ENCODE measurements around the gene TOX2.

TOX2 gene

GRCh38 chr20:43962530-43962929, 47.9 kb downstream of the TOX2 start:
- no peak for FAIRE-seq

GRCh38 chr20:43963233-43963632, 48.6 kb downstream of the TOX2 start:
- TF ChIP-seq POLR2AphosphoS5 (IDR thresholded peaks at IDR 0.05; ENCODE audit: low read depth, low read length) (no peak), POLR2A (IDR thresholded peaks at IDR 0.05; ENCODE audit: low read depth, low read length) (no peak)
- no peak for FAIRE-seq
- no peak for DNase-seq (ENCODE audit: insufficient read length)

More at GRCh38 chr20:43962530-43962929, 47.9 kb downstream of the TOX2 start:
- TF ChIP-seq TAF1 (IDR thresholded peaks at IDR 0.05; ENCODE audit: borderline replicate concordance, low read depth, low read length) (no peak), POLR2A (IDR thresholded peaks at IDR 0.05; ENCODE audit: low read depth, low read length) (no peak), POLR2AphosphoS5 (IDR thresholded peaks at IDR 0.05; ENCODE audit: low read depth, low read length) (no peak)
- DNase-seq (ENCODE audit: insufficient read length), result no peak

GRCh38 chr20:43963872-43964791, 49.5 kb downstream of the TOX2 start:
- DNase-seq (ENCODE audit: insufficient read length) (peak; percentile 36), FAIRE-seq (peak; percentile 85)
- TF ChIP-seq POLR2AphosphoS5 (IDR thresholded peaks at IDR 0.05; ENCODE audit: low read depth, low read length) (no peak), POLR2A (IDR thresholded peaks at IDR 0.05; ENCODE audit: low read depth, low read length) (no peak), TAF1 (IDR thresholded peaks at IDR 0.05; ENCODE audit: borderline replicate concordance, low read depth, low read length) (no peak)

GRCh38 chr20:43968341-43969000, 53.8 kb downstream of the TOX2 start:
- FAIRE-seq, result no peak
- TF ChIP-seq POLR2AphosphoS5 (IDR thresholded peaks at IDR 0.05; ENCODE audit: low read depth, low read length) (no peak), TAF1 (IDR thresholded peaks at IDR 0.05; ENCODE audit: borderline replicate concordance, low read depth, low read length) (no peak), POLR2A (IDR thresholded peaks at IDR 0.05; ENCODE audit: low read depth, low read length) (no peak)
- DNase-seq (ENCODE audit: insufficient read length), result no peak

GRCh38 chr20:43969028-43969447, 54.4 kb downstream of the TOX2 start:
- no peak for FAIRE-seq
- no peak for DNase-seq (ENCODE audit: insufficient read length)
- TF ChIP-seq POLR2AphosphoS5 (IDR thresholded peaks at IDR 0.05; ENCODE audit: low read depth, low read length) (no peak), POLR2A (IDR thresholded peaks at IDR 0.05; ENCODE audit: low read depth, low read length) (no peak), TAF1 (IDR thresholded peaks at IDR 0.05; ENCODE audit: borderline replicate concordance, low read depth, low read length) (no peak)

- FAIRE-seq (no peak), DNase-seq (ENCODE audit: insufficient read length) (no peak)
- no peak for TF ChIP-seq TAF1 (IDR thresholded peaks at IDR 0.05; ENCODE audit: borderline replicate concordance, low read depth, low read length)
- TF ChIP-seq POLR2AphosphoS5 (IDR thresholded peaks at IDR 0.05; ENCODE audit: low read depth, low read length), result no peak
- TF ChIP-seq POLR2A (IDR thresholded peaks at IDR 0.05; ENCODE audit: low read depth, low read length), result no peak
Observed at GRCh38 chr20:43969501-43970182, 55.0 kb downstream of the TOX2 start.

- no peak for FAIRE-seq
- TF ChIP-seq POLR2AphosphoS5 (IDR thresholded peaks at IDR 0.05; ENCODE audit: low read depth, low read length) (no peak), TAF1 (IDR thresholded peaks at IDR 0.05; ENCODE audit: borderline replicate concordance, low read depth, low read length) (no peak), POLR2A (IDR thresholded peaks at IDR 0.05; ENCODE audit: low read depth, low read length) (no peak)
- DNase-seq (ENCODE audit: insufficient read length), result no peak
Observed at GRCh38 chr20:43971267-43971666, 56.6 kb downstream of the TOX2 start.

- DNase-seq (ENCODE audit: insufficient read length) (no peak), FAIRE-seq (no peak)
- no peak for TF ChIP-seq POLR2A (IDR thresholded peaks at IDR 0.05; ENCODE audit: low read depth, low read length)
Observed at GRCh38 chr20:43972051-43972450, 57.4 kb downstream of the TOX2 start.

GRCh38 chr20:43972692-43973091, 58.0 kb downstream of the TOX2 start:
- FAIRE-seq (no peak), DNase-seq (ENCODE audit: insufficient read length) (no peak)
- TF ChIP-seq POLR2AphosphoS5 (IDR thresholded peaks at IDR 0.05; ENCODE audit: low read depth, low read length) (no peak), POLR2A (IDR thresholded peaks at IDR 0.05; ENCODE audit: low read depth, low read length) (no peak), TAF1 (IDR thresholded peaks at IDR 0.05; ENCODE audit: borderline replicate concordance, low read depth, low read length) (no peak)

GRCh38 chr20:43973231-43973630, 58.6 kb downstream of the TOX2 start:
- no peak for TF ChIP-seq TAF1 (IDR thresholded peaks at IDR 0.05; ENCODE audit: borderline replicate concordance, low read depth, low read length)
- TF ChIP-seq POLR2A (IDR thresholded peaks at IDR 0.05; ENCODE audit: low read depth, low read length), result no peak
- no peak for TF ChIP-seq POLR2AphosphoS5 (IDR thresholded peaks at IDR 0.05; ENCODE audit: low read depth, low read length)
- FAIRE-seq (no peak), DNase-seq (ENCODE audit: insufficient read length) (no peak)

GRCh38 chr20:43973671-43974450, 59.2 kb downstream of the TOX2 start:
- no peak for TF ChIP-seq POLR2A (IDR thresholded peaks at IDR 0.05; ENCODE audit: low read depth, low read length)
- TF ChIP-seq TAF1 (IDR thresholded peaks at IDR 0.05; ENCODE audit: borderline replicate concordance, low read depth, low read length), result no peak
- TF ChIP-seq POLR2AphosphoS5 (IDR thresholded peaks at IDR 0.05; ENCODE audit: low read depth, low read length), result no peak
- FAIRE-seq, result no peak
- DNase-seq (ENCODE audit: insufficient read length), result no peak

Data from GM12892 (cell line).